IMR-90 (cell line): ENCODE data around the gene DDX42. TPM values are rescaled to one million over a fixed set of nuclear protein-coding genes. Genes with fewer than 3 reads are reported as not detected.

ENCODE experiments used
- ATAC-seq: fragments of 200-7000 bp; cut with Tn5 transposase; 2 replicates; pipeline ENCODE4 v1.9.1; 2020; ENCODE audit warnings: low read depth, mild to moderate bottlenecking, moderate library complexity
- BruUV-seq: library from RNA; stranded (reverse); fragments of 400-500 nt; replicated peaks from 2 replicates; lab custom pipeline; 2021; lab: Mats Ljungman, UMichigan
- CTCF ChIA-PET: fragments of 300-600 bp; formaldehyde crosslinking; extraction: SDS; loops from one replicate; lab custom pipeline; 2021; ENCODE audit warnings: antibody characterized with exemption; lab: Yijun Ruan, JAX
- POLR2A ChIA-PET: fragments of 300-600 bp; sonication (Branson Sonifier 250); formaldehyde crosslinking; loops from one replicate; lab custom pipeline; 2022; ENCODE audit warnings: antibody characterized with exemption; ENCODE audit not compliant: unreplicated experiment; lab: Charles Lee
- DNase-seq: peaks from one replicate; pipeline ENCODE4 v3.0.0; 2013
- H2AFZ ChIP-seq: replicated peaks from 2 replicates; pipeline ENCODE3; 2013; ENCODE audit warnings: low read length, mild to moderate bottlenecking; ENCODE audit not compliant: poor library complexity
- H2AK5ac ChIP-seq: 2 replicates; pipeline ENCODE4 v1.6.1; 2013; ENCODE audit warnings: low read depth, low read length, inconsistent platforms
- H2AK9ac ChIP-seq: replicated peaks from 2 replicates; pipeline ENCODE3; 2013; ENCODE audit warnings: mild to moderate bottlenecking, low read depth, low read length, moderate library complexity; ENCODE audit not compliant: poor library complexity
- H2BK120ac ChIP-seq: 2 replicates; pipeline ENCODE4 v1.6.1; 2013; ENCODE audit warnings: low read depth, low read length, inconsistent platforms
- H2BK15ac ChIP-seq: 3 replicates; pipeline ENCODE4 v1.6.1; 2013; ENCODE audit warnings: low read depth, low read length, inconsistent platforms
- H2BK20ac ChIP-seq: 2 replicates; pipeline ENCODE4 v1.6.1; 2013; ENCODE audit warnings: low read depth, mild to moderate bottlenecking, inconsistent platforms, low read length, moderate library complexity
- H2BK5ac ChIP-seq: 2 replicates; pipeline ENCODE4 v1.6.1; 2013; ENCODE audit warnings: mild to moderate bottlenecking, low read depth, low read length, inconsistent platforms; ENCODE audit not compliant: poor library complexity, severe bottlenecking
- H3K14ac ChIP-seq: replicated peaks from 2 replicates; pipeline ENCODE4 v1.6.1; 2013; ENCODE audit warnings: low read depth, low read length, inconsistent platforms
- H3K18ac ChIP-seq: 2 replicates; pipeline ENCODE4 v1.6.1; 2013; ENCODE audit warnings: low read depth, low read length, control low read depth
- H3K23ac ChIP-seq: 2 replicates; pipeline ENCODE4 v1.6.1; 2013; ENCODE audit warnings: low read depth, low read length, inconsistent platforms
- H3K27ac ChIP-seq: 2 replicates; pipeline ENCODE4 v1.5.1; 2013; ENCODE audit warnings: mild to moderate bottlenecking, control low read depth, low read length; ENCODE audit not compliant: insufficient read depth
- H3K27me3 ChIP-seq: 2 replicates; pipeline ENCODE4 v1.6.1; 2013; ENCODE audit warnings: low read length; ENCODE audit not compliant: control insufficient read depth, insufficient read depth
- H3K36me3 ChIP-seq: 2 replicates; pipeline ENCODE4 v1.6.1; 2013; ENCODE audit warnings: low read length, mixed read lengths; ENCODE audit not compliant: control insufficient read depth, insufficient read depth
- H3K4ac ChIP-seq: 2 replicates; pipeline ENCODE4 v1.6.1; 2013; ENCODE audit warnings: low read depth, low read length, inconsistent platforms
- H3K4me1 ChIP-seq: 2 replicates; pipeline ENCODE4 v1.6.1; 2013; ENCODE audit warnings: low read length, mixed read lengths; ENCODE audit not compliant: control insufficient read depth, insufficient read depth
- H3K4me2 ChIP-seq: 2 replicates; pipeline ENCODE4 v1.6.1; 2013; ENCODE audit warnings: low read depth, mild to moderate bottlenecking, control low read depth, low read length, moderate library complexity
- H3K4me3 ChIP-seq: 2 replicates; pipeline ENCODE4 v1.5.1; 2013; ENCODE audit warnings: low read depth, mild to moderate bottlenecking, control low read depth, low read length, moderate library complexity; ENCODE audit not compliant: insufficient read depth
- H3K56ac ChIP-seq: 2 replicates; pipeline ENCODE4 v1.6.1; 2013; ENCODE audit warnings: low read length, inconsistent platforms; ENCODE audit not compliant: insufficient read depth; ENCODE audit errors: extremely low read depth
- H3K79me1 ChIP-seq, 2 experiments: 2 replicates each; pipeline ENCODE4 v1.6.1; 2013; ENCODE audit warnings: low read length in 2 of 2, inconsistent platforms in 1 of 2, low read depth in 1 of 2
- H3K9ac ChIP-seq: 2 replicates; pipeline ENCODE4 v1.6.1; 2013; ENCODE audit warnings: low read depth, low read length, control low read depth
- H3K9me1 ChIP-seq: 2 replicates; pipeline ENCODE4 v1.6.1; 2013; ENCODE audit warnings: low read length, inconsistent platforms; ENCODE audit not compliant: insufficient read depth
- H3K9me3 ChIP-seq: 2 replicates; pipeline ENCODE4 v1.6.1; 2013; ENCODE audit warnings: low read length; ENCODE audit not compliant: control insufficient read depth, insufficient read depth
- H4K20me1 ChIP-seq: 2 replicates; pipeline ENCODE4 v1.6.1; 2013; ENCODE audit warnings: low read length, inconsistent platforms; ENCODE audit not compliant: insufficient read depth
- H4K5ac ChIP-seq: 2 replicates; pipeline ENCODE4 v1.6.1; 2013; ENCODE audit warnings: mild to moderate bottlenecking, low read depth, low read length, control low read depth
- H4K8ac ChIP-seq, 2 experiments: 2 replicates each; pipeline ENCODE4 v1.6.1; 2013; ENCODE audit warnings: low read depth in 2 of 2, low read length in 2 of 2, control low read depth in 1 of 2, inconsistent platforms in 1 of 2
- H4K91ac ChIP-seq: 2 replicates; pipeline ENCODE4 v1.6.1; 2013; ENCODE audit warnings: low read depth, low read length, inconsistent platforms; ENCODE audit not compliant: insufficient read depth
- CEBPB ChIP-seq: IDR thresholded peaks from 2 replicates; pipeline ENCODE4 v1.6.1; 2012; ENCODE audit warnings: low read depth, low read length, improper control_type of control experiment
- ELK1 ChIP-seq: fragments of 150-350 bp; IDR thresholded peaks from 2 replicates; pipeline ENCODE4 v1.6.1; 2016; ENCODE audit warnings: low read depth, mild to moderate bottlenecking, low read length, moderate library complexity, borderline replicate concordance
- MAFK ChIP-seq: IDR thresholded peaks from 2 replicates; pipeline ENCODE4 v1.6.1; 2012; ENCODE audit warnings: low read depth, low read length, improper control_type of control experiment
- SMC3 ChIP-seq: fragments of 150-350 bp; IDR thresholded peaks from 2 replicates; pipeline ENCODE4 v1.6.1; 2016; ENCODE audit warnings: low read depth, mild to moderate bottlenecking, antibody characterized with exemption, low read length, moderate library complexity
- WGBS, 2 experiments: methylation state at CpG; one replicate each; pipeline versions ENCODE4 v1.1.5 to v1.1.7; 2013; ENCODE audit warnings: missing lambda C conversion rate in 2 of 2; ENCODE audit not compliant: insufficient read length in 1 of 2; ENCODE audit errors: extremely low coverage in 2 of 2; 5-methylcytosine and 5-hydroxymethylcytosine counted together
- dilution Hi-C: fragments of 300-500 bp; cut with HindIII; formaldehyde crosslinking; loops from one replicate; pipeline ENCODE4 v1.14.3; 2018; ENCODE audit warnings: low sequenced_read_pairs; ENCODE audit not compliant: unreplicated experiment
- in situ Hi-C: fragments of 300-500 bp; cut with MboI; formaldehyde crosslinking; loops from 3 replicates; pipeline ENCODE4 v1.14.3; 2019; ENCODE audit warnings: low sequenced_read_pairs, inconsistent platforms, mixed read lengths
- intact Hi-C: fragments of 100-400 bp; cut with micrococcal nuclease; formaldehyde crosslinking; loops from 2 replicates; pipeline ENCODE4 v1.10.0; 2022
- polyA plus RNA-seq, 3 experiments: library from polyadenylated mRNA; depleted of rRNA; stranded (reverse); fragments of >200 nt; gene quantifications; 2 replicates each; pipeline ENCODE4 v1.2.3, GENCODE V29; 2012; ENCODE audit warnings: low replicate concordance in 1 of 3
- total RNA-seq: library from RNA; depleted of rRNA; stranded (reverse); fragments of >200 nt; gene quantifications from 2 replicates; pipeline ENCODE4 v1.2.3, GENCODE V29; 2012

DDX42 gene
- total and polyA plus RNA-seq, 2 of the 4 experiments (the other 2 are of a cell fraction), result 75.8 to 91.5 TPM

DNA sequence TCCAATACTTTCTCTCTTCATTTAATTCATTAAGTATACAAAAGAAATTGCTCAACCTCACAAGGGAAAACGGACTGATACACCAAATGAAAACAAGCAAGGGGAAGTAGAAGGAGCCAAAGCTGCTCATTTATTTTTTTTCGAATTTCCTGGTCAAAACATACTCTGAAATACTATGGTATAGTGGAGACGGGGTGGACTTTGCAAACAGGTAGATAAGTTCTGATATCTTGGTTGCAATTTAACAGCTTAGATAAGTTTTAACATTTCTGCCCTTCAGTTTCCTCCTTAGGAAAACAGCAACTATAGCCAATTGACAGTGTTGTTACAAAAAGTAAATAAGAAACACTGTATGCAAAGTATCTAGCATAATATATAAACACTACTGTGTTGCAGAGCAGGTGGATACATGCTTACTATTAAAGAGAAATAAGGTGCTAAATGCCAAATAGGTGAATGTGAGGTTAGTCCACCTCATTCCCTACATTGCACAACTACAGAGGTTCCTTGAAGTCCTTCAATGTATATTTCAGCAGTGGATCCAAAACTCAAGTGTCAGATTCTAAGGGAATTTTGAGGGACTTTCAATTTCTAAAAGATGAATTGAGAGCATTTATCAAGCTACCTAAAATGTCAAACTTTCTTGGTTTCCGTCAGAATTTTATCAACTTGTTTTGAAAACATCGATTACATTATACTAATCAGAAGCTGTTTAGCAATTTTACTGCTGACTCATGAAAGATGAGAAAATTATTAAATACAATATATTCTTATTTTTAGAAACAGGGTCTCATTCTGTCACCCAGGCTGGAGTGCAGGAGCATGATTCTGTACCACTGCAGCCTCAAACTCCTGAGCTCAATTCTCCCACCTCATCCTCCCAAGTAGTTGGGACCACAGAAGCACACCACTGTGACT is 11.6 kb upstream of the DDX42 start:
- Histone ChIP-seq H3K14ac (no peak overlapping the region), H2BK20ac (no peak overlapping the region), H3K4me1 (no peaks in the 10 kb centered on the region), H3K27me3 (no peaks in the 10 kb centered on the region), H3K9ac (no peak overlapping the region), H2BK15ac (no peak overlapping the region), H3K27ac (no peak overlapping the region), H4K8ac (no peak overlapping the region), H2BK120ac (no peak overlapping the region), H3K4ac (no peak overlapping the region), H4K5ac (no peak overlapping the region), H2AK9ac (no peak overlapping the region), H3K4me2 (no peak overlapping the region), H4K20me1 (peaks cover 9% of the 10 kb centered on the region; the same call in 1 of the 2 replicates), H2AFZ (no peak overlapping the region), H3K9me3 (no peaks in the 10 kb centered on the region), H3K9me1 (no peaks in the 10 kb centered on the region; the same call in 1 of the 2 replicates), H3K79me1 (peaks cover 16 to 35% of the 10 kb centered on the region in 2 experiments), H3K36me3 (peaks cover 23% of the 10 kb centered on the region), H2BK5ac (no peak overlapping the region), H4K91ac (no peak overlapping the region), H3K4me3 (no peak overlapping the region), H3K23ac (no peak overlapping the region), H3K56ac (no peak overlapping the region), H3K18ac (no peak overlapping the region), H2AK5ac (no peak overlapping the region)
- no CpG with 5 or more reads among the region's 5 CpGs for WGBS, 2 experiments
- no peak for ATAC-seq
- dilution Hi-C loops (no loop called here), in situ Hi-C loops (no loop called here), intact Hi-C loops (no loop called here)
- POLR2A ChIA-PET, result interaction anchor here (1.4 kb wide), 1 partner anchor 11 kb away, joined by 5 read pairs; the partner anchor contains the start of gene CCDC47
- no TSS peak for BruUV-seq
- TF ChIP-seq CEBPB (0 out of 2 replicates have a peak, but pooled peaks have one; percentile 10), SMC3 (no peak), ELK1 (no peak), MAFK (peak; percentile 80)
- DNase-seq, result no peak
- CTCF ChIA-PET, result interaction anchor here (0.7 to 1.2 kb wide), 2 partner anchors 13 to 22 kb away, joined by 3 read pairs; no protein-coding TSS in a partner anchor
